Activated naive CD4-positive, alpha-beta T cell treated with anti-CD3 and anti-CD28 coated beads for 36 hours (primary cell): ENCODE results near the gene CRADD. TPM values are rescaled to one million over a fixed set of nuclear protein-coding genes. Genes with fewer than 3 reads are reported as not detected.
A peak's percentile ranks its signal among the peaks of the same experiment; 100 is the strongest.

Experiments
- CTCF ChIA-PET: fragments of 350-600 bp; sonication (Branson Sonifier 250); formaldehyde crosslinking; loops from one replicate; lab custom pipeline; 2021; ENCODE audit warnings: antibody characterized with exemption; lab: Charles Lee
- DNase-seq: peaks from one replicate; pipeline ENCODE4 v3.0.0-alpha.2; 2020
- H3K27ac Mint-ChIP-seq: one replicate; pipeline ENCODE4 v1.8.0; 2021; ENCODE audit warnings: mild to moderate bottlenecking, mixed read lengths
- H3K27me3 Mint-ChIP-seq: one replicate; pipeline ENCODE4 v1.8.0; 2021; ENCODE audit warnings: low read depth, mixed read lengths
- H3K36me3 Mint-ChIP-seq: one replicate; pipeline ENCODE4 v1.8.0; 2021; ENCODE audit warnings: low read depth, mixed read lengths
- H3K4me1 Mint-ChIP-seq: one replicate; pipeline ENCODE4 v1.8.0; 2021; ENCODE audit warnings: low read depth, mixed read lengths
- H3K4me3 Mint-ChIP-seq: one replicate; pipeline ENCODE4 v1.8.0; 2021; ENCODE audit warnings: mild to moderate bottlenecking, moderate library complexity, mixed read lengths
- H3K9me3 Mint-ChIP-seq: one replicate; pipeline ENCODE4 v1.8.0; 2021; ENCODE audit warnings: mixed read lengths
- intact Hi-C: fragments of 100-400 bp; cut with micrococcal nuclease; formaldehyde crosslinking; loops from one replicate; pipeline ENCODE4 v1.15.1; 2023
- total RNA-seq, 2 experiments: library from RNA; stranded (reverse); gene quantifications; one replicate each; pipeline ENCODE4 v1.2.3, GENCODE V29; 2021

CRADD gene
- total RNA-seq, 2 experiments from 2014 or later = 14.3 to 15.6 TPM

GRCh38 chr12:93673084-93673483, 4.1 kb upstream of the CRADD start:
- H3K36me3 Mint-ChIP-seq = peaks cover 9% of the 10 kb centered on the region
- no peak overlapping the region for H3K27ac Mint-ChIP-seq
- intact Hi-C loops = loop anchor here (10.0 kb wide), 2 partner anchors 578 to 592 kb away; no protein-coding TSS in a partner anchor
- H3K4me3 Mint-ChIP-seq = no peak overlapping the region
- peaks cover 9% of the 10 kb centered on the region for H3K27me3 Mint-ChIP-seq
- DNase-seq = no peak
- CTCF ChIA-PET = no interaction called here
- H3K4me1 Mint-ChIP-seq = peaks cover 41% of the 10 kb centered on the region
- H3K9me3 Mint-ChIP-seq = peaks cover 18% of the 10 kb centered on the region

GRCh38 chr12:93674386-93674785, 2.8 kb upstream of the CRADD start:
- Mint-ChIP-seq H3K27me3 (peaks cover 9% of the 10 kb centered on the region), H3K9me3 (peaks cover 7% of the 10 kb centered on the region)
- CTCF ChIA-PET = interaction anchor here (0.5 kb wide), 1 partner anchor 88 kb away, joined by 3 read pairs; no protein-coding TSS in a partner anchor

GRCh38 chr12:93676408-93677194, 574 bp upstream of the CRADD start:
- peak overlapping the region; percentile 99 for H3K27ac Mint-ChIP-seq
- CTCF ChIA-PET = interaction anchor here (1.0 to 1.4 kb wide), 5 partner anchors 15 to 424 kb away, joined by 3 to 4 read pairs (median 3); partner anchors contain the start of gene SOCS2
- H3K36me3 Mint-ChIP-seq = peaks cover 1% of the 10 kb centered on the region
- H3K4me3 Mint-ChIP-seq = peak overlapping the region; percentile 89
- peaks cover 9% of the 10 kb centered on the region for H3K27me3 Mint-ChIP-seq
- H3K4me1 Mint-ChIP-seq = peaks cover 39% of the 10 kb centered on the region
- no peaks in the 10 kb centered on the region for H3K9me3 Mint-ChIP-seq
- intact Hi-C loops = loop anchor here (1.0 to 10.0 kb wide), 16 partner anchors 28 to 1541 kb away; partner anchors contain the start of genes CEP83, EEA1, FGD6 and MRPL42
- DNase-seq = no peak

More at GRCh38 chr12:93674386-93674785, 2.8 kb upstream of the CRADD start:
- Mint-ChIP-seq H3K4me3 (no peak overlapping the region), H3K36me3 (peaks cover 2% of the 10 kb centered on the region), H3K4me1 (peaks cover 42% of the 10 kb centered on the region), H3K27ac (no peak overlapping the region)
- intact Hi-C loops = loop anchor here (10.0 kb wide), 2 partner anchors 580 to 590 kb away; no protein-coding TSS in a partner anchor
- DNase-seq = no peak

- Mint-ChIP-seq H3K27ac (peak overlapping the region; percentile 99), H3K9me3 (no peaks in the 10 kb centered on the region), H3K4me3 (peak overlapping the region; percentile 89), H3K27me3 (peaks cover 5% of the 10 kb centered on the region), H3K4me1 (peaks cover 38% of the 10 kb centered on the region), H3K36me3 (peaks cover 3% of the 10 kb centered on the region)
- DNase-seq = no peak
- intact Hi-C loops = loop anchor here (5.0 to 10.0 kb wide), 5 partner anchors 529 to 1539 kb away; partner anchors contain the start of genes CEP83, FGD6 and VEZT
- CTCF ChIA-PET = interaction anchor here (1.0 to 2.1 kb wide), 2 partner anchors 105 to 109 kb away, joined by 3 to 4 read pairs; no protein-coding TSS in a partner anchor
These were observed 1.6 kb downstream of the CRADD start for GRCh38 chr12:93678779-93679178.

- Mint-ChIP-seq H3K27me3 (peaks cover 2% of the 10 kb centered on the region), H3K27ac (peak overlapping the region; percentile 99), H3K4me3 (no peak overlapping the region), H3K4me1 (peaks cover 40% of the 10 kb centered on the region), H3K36me3 (peaks cover 3% of the 10 kb centered on the region), H3K9me3 (no peaks in the 10 kb centered on the region)
- intact Hi-C loops = loop anchor here (5.0 to 10.0 kb wide), 5 partner anchors 528 to 1538 kb away; partner anchors contain the start of genes CEP83, FGD6 and VEZT
- DNase-seq = no peak
- CTCF ChIA-PET = interaction anchor here (0.7 to 2.1 kb wide), 4 partner anchors 50 to 692 kb away, joined by 3 to 4 read pairs (median 3); no protein-coding TSS in a partner anchor
These were observed 2.2 kb downstream of the CRADD start for GRCh38 chr12:93679308-93679925.

GRCh38 chr12:93680006-93680405, 2.8 kb downstream of the CRADD start:
- CTCF ChIA-PET = interaction anchor here (0.7 to 2.1 kb wide), 4 partner anchors 49 to 692 kb away, joined by 3 to 4 read pairs (median 3); no protein-coding TSS in a partner anchor
- Mint-ChIP-seq H3K27ac (no peak overlapping the region), H3K9me3 (no peaks in the 10 kb centered on the region), H3K36me3 (peaks cover 3% of the 10 kb centered on the region), H3K4me3 (no peak overlapping the region), H3K27me3 (peaks cover 2% of the 10 kb centered on the region), H3K4me1 (peaks cover 46% of the 10 kb centered on the region)
- DNase-seq = no peak
- intact Hi-C loops = no loop called here

- CTCF ChIA-PET = no interaction called here
- Mint-ChIP-seq H3K27me3 (no peaks in the 10 kb centered on the region), H3K9me3 (no peaks in the 10 kb centered on the region), H3K4me1 (peaks cover 40% of the 10 kb centered on the region), H3K27ac (no peak overlapping the region), H3K4me3 (no peak overlapping the region), H3K36me3 (peaks cover 6% of the 10 kb centered on the region)
- no peak for DNase-seq
- intact Hi-C loops = no loop called here
These were observed 5.7 kb downstream of the CRADD start for GRCh38 chr12:93682846-93683261.

- H3K4me1 Mint-ChIP-seq = peaks cover 37% of the 10 kb centered on the region
- intact Hi-C loops = no loop called here
- CTCF ChIA-PET = interaction anchor here (0.7 kb wide), 1 partner anchor 381 kb away, joined by 3 read pairs; no protein-coding TSS in a partner anchor
- H3K27ac Mint-ChIP-seq = no peak overlapping the region
- no peaks in the 10 kb centered on the region for H3K27me3 Mint-ChIP-seq
- peaks cover 6% of the 10 kb centered on the region for H3K36me3 Mint-ChIP-seq
- no peak overlapping the region for H3K4me3 Mint-ChIP-seq
- no peaks in the 10 kb centered on the region for H3K9me3 Mint-ChIP-seq
- no peak for DNase-seq
These were observed 6.2 kb downstream of the CRADD start for GRCh38 chr12:93683410-93683809.

GRCh38 chr12:93684716-93685115, 7.5 kb downstream of the CRADD start:
- no peaks in the 10 kb centered on the region for H3K27me3 Mint-ChIP-seq
- H3K4me3 Mint-ChIP-seq = peak overlapping the region; percentile 30
- peaks cover 5% of the 10 kb centered on the region for H3K36me3 Mint-ChIP-seq
- peaks cover 36% of the 10 kb centered on the region for H3K4me1 Mint-ChIP-seq
- intact Hi-C loops = loop anchor here (2.0 kb wide), 1 partner anchor 14 kb away; no protein-coding TSS in a partner anchor
- H3K9me3 Mint-ChIP-seq = no peaks in the 10 kb centered on the region
- CTCF ChIA-PET = interaction anchor here (0.7 kb wide), 1 partner anchor 115 kb away, joined by 3 read pairs; no protein-coding TSS in a partner anchor
- no peak for DNase-seq
- H3K27ac Mint-ChIP-seq = no peak overlapping the region

- H3K36me3 Mint-ChIP-seq = peaks cover 11% of the 10 kb centered on the region
- CTCF ChIA-PET = no interaction called here
- H3K27ac Mint-ChIP-seq = no peak overlapping the region
- no peak for DNase-seq
- no peaks in the 10 kb centered on the region for H3K27me3 Mint-ChIP-seq
- H3K4me3 Mint-ChIP-seq = no peak overlapping the region
- intact Hi-C loops = no loop called here
- no peaks in the 10 kb centered on the region for H3K9me3 Mint-ChIP-seq
- H3K4me1 Mint-ChIP-seq = peaks cover 34% of the 10 kb centered on the region
These were observed 9.6 kb downstream of the CRADD start for GRCh38 chr12:93686572-93687356.

GRCh38 chr12:93689076-93689834, 12.1 kb downstream of the CRADD start:
- Mint-ChIP-seq H3K4me1 (peaks cover 27% of the 10 kb centered on the region), H3K27ac (no peak overlapping the region), H3K27me3 (no peaks in the 10 kb centered on the region), H3K4me3 (no peak overlapping the region), H3K36me3 (peaks cover 10% of the 10 kb centered on the region), H3K9me3 (peaks cover 5% of the 10 kb centered on the region)
- no peak for DNase-seq
- intact Hi-C loops = no loop called here
- CTCF ChIA-PET = no interaction called here
